GM19193 (cell line): ENCODE results near the gene WDR45B.

ENCODE experiments used
- POLR2A ChIP-seq: IDR thresholded peaks from 4 replicates; pipeline ENCODE4 v1.6.1; 2011; ENCODE audit not compliant: insufficient read depth, insufficient read length; ENCODE audit errors: extremely low read depth

Gene WDR45B

GRCh38 chr17:82684228-82684841 lies 36.1 kb upstream of the WDR45B start:
- TF ChIP-seq POLR2A: no peak

DNA sequence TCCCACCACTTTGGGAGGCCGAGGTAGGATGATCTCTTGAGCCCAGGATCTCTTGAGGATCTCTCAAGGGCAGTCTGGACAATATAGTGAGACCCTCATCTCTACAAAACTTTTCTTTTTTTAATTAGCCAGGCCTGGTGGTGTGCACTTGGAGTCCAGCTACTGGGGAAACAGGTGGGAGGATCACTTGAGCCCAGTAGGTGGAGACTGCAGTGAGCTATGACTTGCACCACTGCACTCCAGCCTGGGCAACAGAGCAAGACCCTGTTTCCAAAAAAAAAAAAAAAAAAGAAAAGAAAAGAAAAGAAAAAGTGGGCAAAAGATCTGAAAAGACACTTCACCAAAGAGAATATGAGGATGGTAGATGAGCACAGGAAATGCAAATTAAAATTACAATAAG lies 35.3 kb upstream of the WDR45B start:
- no peak for TF ChIP-seq POLR2A

DNA sequence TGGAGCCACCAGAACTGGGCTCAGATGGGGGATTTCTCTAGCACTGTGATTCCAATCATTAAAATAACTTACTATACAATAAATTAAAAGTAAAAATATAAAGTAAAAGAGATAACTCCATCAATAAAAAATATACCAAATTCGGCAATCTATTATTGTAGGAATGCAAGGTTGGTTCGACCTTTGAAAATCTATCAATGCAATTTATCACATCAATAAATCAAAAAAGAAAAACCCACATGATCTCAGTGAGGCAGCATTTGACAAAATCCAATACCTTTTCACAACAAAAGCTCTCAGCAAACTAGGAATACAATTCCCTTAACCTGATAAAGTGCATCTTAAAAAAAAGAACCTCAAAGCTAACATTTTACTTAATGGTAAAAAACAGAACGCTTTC lies 33.3 kb upstream of the WDR45B start:
- no peak for TF ChIP-seq POLR2A

GRCh38 chr17:82679586-82680465 lies 31.6 kb upstream of the WDR45B start:
- TF ChIP-seq POLR2A: no peak

DNA sequence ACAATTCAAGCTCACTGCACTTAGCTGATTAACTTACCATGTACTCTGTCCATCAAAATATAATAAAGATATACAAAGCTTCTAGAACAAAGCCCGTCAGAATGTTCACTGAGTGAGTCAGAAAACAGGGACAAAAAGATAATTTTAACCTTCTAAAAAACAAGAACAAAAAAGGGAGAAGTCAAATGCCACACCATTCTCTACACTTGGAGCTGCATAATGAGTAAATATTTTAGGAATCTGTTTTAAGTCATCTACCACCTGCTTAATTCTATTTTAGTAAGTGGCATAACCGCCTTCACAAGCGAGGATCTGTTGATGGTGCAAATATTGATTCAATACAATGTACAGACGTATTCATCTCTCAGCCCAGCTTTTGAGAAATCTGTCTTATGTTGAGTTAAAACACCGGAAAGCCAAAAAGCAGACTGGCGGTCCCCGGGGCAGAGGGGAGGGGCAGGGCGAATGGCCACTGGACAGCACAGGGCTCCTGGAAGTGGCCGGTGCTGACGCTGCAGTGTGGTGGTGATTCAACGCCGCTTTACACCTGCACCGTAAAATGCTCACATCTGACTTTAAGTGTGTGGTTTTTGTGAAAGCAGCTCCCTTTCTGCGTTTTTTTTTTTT lies 30.1 kb upstream of the WDR45B start:
- TF ChIP-seq POLR2A: no peak

DNA sequence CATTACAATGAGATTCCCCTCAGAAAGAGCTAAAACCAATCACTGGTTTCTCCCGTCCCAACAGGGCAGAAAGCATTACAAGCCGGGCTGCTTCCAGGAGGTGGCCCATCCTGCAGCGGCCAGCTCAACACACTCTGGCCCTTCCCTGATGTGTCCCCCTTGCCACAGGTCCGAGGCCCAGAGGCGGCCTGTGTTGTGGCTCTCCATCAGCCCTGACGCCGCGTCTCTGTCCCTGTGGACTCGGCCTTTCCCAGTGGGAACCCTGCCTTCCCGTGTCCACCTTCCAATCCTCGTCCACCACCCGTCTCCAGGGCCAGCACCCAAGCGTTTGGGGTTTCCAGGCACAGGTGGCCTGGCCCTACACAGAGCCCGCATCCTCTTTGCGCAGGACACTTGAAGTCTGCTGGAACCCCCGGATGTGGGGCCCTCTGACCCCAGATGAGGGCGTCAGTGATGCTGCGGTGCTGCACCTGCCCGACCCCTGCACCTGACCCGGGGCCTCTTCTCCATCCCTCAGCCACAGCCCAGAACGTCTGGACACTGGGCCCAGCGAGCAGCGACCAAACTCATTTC lies 29.2 kb upstream of the WDR45B start:
- TF ChIP-seq POLR2A: no peak

DNA sequence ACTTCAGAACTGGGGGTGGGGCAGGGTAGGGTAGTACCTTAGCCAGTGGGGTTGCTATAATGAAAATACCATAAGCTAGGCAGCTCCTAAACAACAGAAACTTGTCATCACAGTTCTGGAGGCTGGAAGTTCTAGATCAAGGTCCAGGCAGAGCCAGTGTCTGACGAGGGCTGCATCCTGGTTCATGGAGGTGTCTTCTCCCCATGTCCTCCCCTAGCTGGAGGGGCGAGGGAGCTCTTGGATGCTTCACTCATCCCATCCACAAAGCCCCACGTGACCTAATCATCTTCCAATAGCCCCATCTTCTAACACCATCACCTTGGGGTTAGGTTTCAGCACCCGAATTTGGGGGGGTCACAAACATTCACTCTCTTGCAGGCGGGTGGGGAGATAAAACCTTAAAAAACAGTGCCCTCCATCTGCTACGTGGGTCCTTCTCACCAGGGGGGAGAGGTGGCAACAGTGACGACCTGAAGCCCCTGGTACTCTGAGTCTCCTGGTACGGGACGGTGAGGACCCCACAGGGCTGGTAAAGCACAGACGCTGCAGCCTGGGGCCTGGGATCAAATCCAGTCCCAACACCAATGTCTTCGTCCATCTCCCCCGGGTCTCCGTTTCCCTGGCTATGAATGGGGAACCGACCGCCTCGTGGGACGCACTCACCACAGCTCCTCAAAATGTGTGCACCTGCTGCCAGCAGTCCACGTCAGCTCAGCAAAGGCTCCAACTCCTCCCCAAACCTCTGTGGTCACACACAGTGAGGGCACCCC lies 27.4 kb upstream of the WDR45B start:
- TF ChIP-seq POLR2A: no peak

GRCh38 chr17:82674656-82675475 lies 26.6 kb upstream of the WDR45B start:
- TF ChIP-seq POLR2A: no peak

DNA sequence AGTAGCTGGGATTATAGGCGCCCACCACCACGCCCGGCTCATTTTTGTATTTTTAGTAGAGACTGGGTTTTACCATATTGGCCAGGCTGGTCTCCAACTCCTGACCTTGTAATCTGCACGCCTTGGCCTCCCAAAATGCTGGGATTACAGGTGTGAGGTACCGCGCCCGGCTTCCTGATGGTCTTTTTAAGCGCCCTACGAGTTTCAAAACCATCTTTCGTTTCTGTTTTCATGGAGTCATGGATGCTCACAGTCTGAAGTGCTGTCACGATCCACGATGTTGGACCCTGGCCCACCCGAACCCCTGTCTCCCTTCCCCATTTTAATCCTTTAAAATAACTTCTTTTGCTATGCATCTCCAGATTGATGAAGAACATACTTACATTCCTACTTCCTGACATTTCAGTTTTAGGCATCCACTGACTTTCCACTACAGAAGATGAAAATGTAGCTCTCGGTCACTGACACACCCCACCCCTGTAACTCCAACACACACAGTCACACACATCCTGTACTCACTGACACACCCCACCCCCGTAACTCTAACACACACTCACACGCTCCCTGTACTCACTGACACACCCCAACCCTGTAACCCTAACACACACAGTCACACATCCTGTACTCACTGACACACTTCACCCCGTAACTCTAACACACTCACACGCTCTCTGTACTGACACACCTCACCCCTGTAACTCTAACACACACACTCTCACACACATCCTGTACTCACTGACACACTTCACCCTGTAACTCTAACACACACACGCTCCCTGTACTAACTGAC lies 22.6 kb upstream of the WDR45B start:
- TF ChIP-seq POLR2A: no peak

GRCh38 chr17:82668631-82669099 lies 20.4 kb upstream of the WDR45B start:
- TF ChIP-seq POLR2A: no peak

DNA sequence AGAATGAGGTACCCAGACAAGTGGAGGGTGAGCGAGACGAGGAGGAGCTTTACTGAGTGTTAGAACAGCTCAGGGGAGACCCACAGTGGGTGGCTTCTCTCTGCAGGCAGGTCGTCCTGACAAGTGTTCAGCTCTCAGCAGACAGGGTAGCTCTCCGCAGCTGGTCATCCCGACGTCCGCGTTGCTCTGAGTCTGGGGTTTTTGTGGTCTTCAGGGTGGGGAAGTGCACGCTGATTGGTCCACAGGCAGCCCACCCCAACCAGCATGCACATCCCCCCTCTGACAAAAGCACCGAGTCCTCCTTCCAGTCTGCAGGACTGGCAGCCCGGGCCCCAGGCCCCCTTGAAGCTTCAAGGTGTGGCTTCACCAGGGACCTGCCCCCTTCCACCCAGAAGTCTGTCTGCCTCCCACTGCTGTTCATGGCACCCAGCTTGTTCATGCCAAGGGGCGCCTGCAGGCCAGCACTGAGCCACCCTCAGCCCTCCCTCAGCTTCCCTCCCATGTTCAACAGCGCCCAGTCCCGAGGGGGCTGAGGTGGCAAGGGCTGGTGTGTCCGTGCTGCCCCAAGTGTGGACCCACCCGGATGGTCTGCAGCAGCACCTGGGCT lies 19.9 kb upstream of the WDR45B start:
- TF ChIP-seq POLR2A: no peak

- no peak for TF ChIP-seq POLR2A
Measured at GRCh38 chr17:82667668-82668000, 19.4 kb upstream of the WDR45B start.

DNA sequence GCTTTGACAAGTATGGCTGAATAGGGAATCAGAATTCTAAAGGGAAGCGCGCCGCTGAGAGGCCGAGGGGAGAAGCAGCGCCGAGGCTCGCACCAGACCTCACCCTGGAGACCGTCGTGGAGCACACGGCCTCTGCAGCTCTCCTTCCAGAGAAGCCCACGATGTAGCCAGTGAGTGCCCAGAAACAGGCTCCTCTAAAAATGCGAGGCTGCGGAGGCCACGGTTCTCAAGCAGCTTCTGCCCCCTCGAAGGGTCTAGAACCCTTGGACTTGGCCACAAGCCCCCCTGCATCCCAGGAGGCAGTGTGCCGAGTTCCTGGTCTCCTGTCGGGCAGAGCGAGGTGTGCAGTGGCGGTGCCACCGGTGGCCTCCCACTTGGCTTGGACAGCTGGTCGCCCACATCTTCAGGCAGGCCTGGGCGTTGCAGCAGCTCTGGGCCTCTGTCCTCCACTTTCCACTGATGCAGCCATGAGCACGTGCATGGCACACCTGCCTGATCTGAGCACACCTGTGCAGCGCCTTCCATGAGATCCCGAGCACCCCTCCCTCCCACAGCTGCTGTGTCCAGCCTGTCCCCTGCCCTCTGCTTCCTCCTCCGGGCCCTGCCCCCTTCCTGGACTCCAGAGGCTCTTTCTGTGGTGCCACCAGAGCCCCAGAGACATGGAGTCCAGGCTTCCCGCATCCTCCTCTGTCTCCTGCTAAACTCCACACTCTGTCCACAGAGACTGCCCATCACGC lies 18.9 kb upstream of the WDR45B start:
- TF ChIP-seq POLR2A: no peak

- no peak for TF ChIP-seq POLR2A
Measured at GRCh38 chr17:82665891-82666290, 17.6 kb upstream of the WDR45B start.
